ENCODE measurements around the gene SLC49A4. TPM values are rescaled to one million over a fixed set of nuclear protein-coding genes. Genes with fewer than 3 reads are reported as not detected.

The SLC49A4 gene
- total and polyA plus RNA-seq, 2 of the 13 experiments (the other 11 are each of a cell fraction or from before 2014, with no cell fraction given), result 6.5 to 16.3 TPM

GRCh38 chr3:122857019-122857418 is 62.1 kb downstream of the SLC49A4 start:
- TF ChIP-seq ISL2 (CRISPR knock-in tag; IDR thresholded peaks at IDR 0.05) (no peak), SETDB1 (CRISPR knock-in tag; IDR thresholded peaks at IDR 0.05; ENCODE audit: borderline replicate concordance) (no peak), SKI (IDR thresholded peaks at IDR 0.05; ENCODE audit: partially characterized antibody) (no peak), CHD2 (IDR thresholded peaks at IDR 0.05; ENCODE audit: low read depth, low read length) (no peak), CAMTA2 (CRISPR knock-in tag; IDR thresholded peaks at IDR 0.05; ENCODE audit: borderline replicate concordance) (no peak), NFE2 (CRISPR knock-in tag; IDR thresholded peaks at IDR 0.05) (no peak), USF2 (IDR thresholded peaks at IDR 0.05; ENCODE audit: low read depth, low read length) (no peak), USF2 (CRISPR knock-in tag; IDR thresholded peaks at IDR 0.05; ENCODE audit: borderline replicate concordance) (no peak), TFAP4 (IDR thresholded peaks at IDR 0.05; ENCODE audit: borderline replicate concordance, low read depth) (no peak), TEAD2 (CRISPR knock-in tag; IDR thresholded peaks at IDR 0.05) (no peak), DNMT1 (CRISPR knock-in tag; IDR thresholded peaks at IDR 0.05) (no peak), HINFP (CRISPR knock-in tag; IDR thresholded peaks at IDR 0.05; ENCODE audit: low read depth) (no peak), ETV5 (CRISPR knock-in tag; IDR thresholded peaks at IDR 0.05; ENCODE audit: borderline replicate concordance) (no peak), ZNF3 (CRISPR knock-in tag; IDR thresholded peaks at IDR 0.05) (no peak), ZNF782 (CRISPR knock-in tag; IDR thresholded peaks at IDR 0.05; ENCODE audit: borderline replicate concordance) (no peak)
- Histone ChIP-seq H3K9me3 (ENCODE audit: low read length) (no peaks in the 10 kb centered on the region), H3K4me3 (replicated peaks in 1 of 3; ENCODE audit: insufficient read depth in 1 of 3, low read depth in 2 of 3, low read length in 3 of 3) (no peak overlapping the region), H2AFZ (ENCODE audit: low read length) (no peak overlapping the region), H4K20me1 (ENCODE audit: insufficient read depth, low read length) (no peaks in the 10 kb centered on the region), H3K36me3 (replicated peaks in 1 of 2; ENCODE audit: control insufficient read depth in 1 of 2, insufficient read depth in 2 of 2, low read length in 2 of 2) (no peaks in the 10 kb centered on the region; a peak in 1 of 5 replicates), H3K4me2 (ENCODE audit: low read depth, low read length) (no peak overlapping the region), H3K27me3 (ENCODE audit: control insufficient read depth in 1 of 2, insufficient read depth in 2 of 2, low read length in 2 of 2) (no peaks in the 10 kb centered on the region), H3K9ac (ENCODE audit: insufficient read depth, low read depth, low read length) (no peak overlapping the region), H3K4me1 (ENCODE audit: insufficient read depth, low read length) (peaks cover 20% of the 10 kb centered on the region), H3K27ac (ENCODE audit: extremely low read length, insufficient read depth, low read length) (no peak overlapping the region), H3K79me2 (ENCODE audit: insufficient read depth, low read length) (no peaks in the 10 kb centered on the region)
- FAIRE-seq (no peak), ATAC-seq (no peak), DNase-seq (ENCODE audit: low spot score) (no peak)
- 58% methylated on average over 1 of the region's 1 CpG for WGBS (ENCODE audit: low lambda C conversion rate)
- no TSS peak for BruUV-seq (replicated peaks)
- intact Hi-C loops (cut with micrococcal nuclease; ENCODE audit: unreplicated experiment) (loop anchor here (10.0 kb wide), 1 partner anchor 102 kb away; no protein-coding TSS in a partner anchor), in situ Hi-C loops (cut with HindIII; ENCODE audit: extremely low pct_ligation_motif_present, low pct_unique_long_range_greater_than_20kb) (no loop called here)
- ChIA-PET POLR2A (no interaction called here), CTCF (ENCODE audit: low intra/inter-chr PET ratio, low total read pairs) (no interaction called here)

Measured in HepG2 (cell line).